ENCODE results near the gene RANBP10. TPM values are rescaled to one million over a fixed set of nuclear protein-coding genes. Genes with fewer than 3 reads are reported as not detected.

Gene RANBP10
- total RNA-seq, 1 donor from 2014 or later = 14.7 TPM

DNA sequence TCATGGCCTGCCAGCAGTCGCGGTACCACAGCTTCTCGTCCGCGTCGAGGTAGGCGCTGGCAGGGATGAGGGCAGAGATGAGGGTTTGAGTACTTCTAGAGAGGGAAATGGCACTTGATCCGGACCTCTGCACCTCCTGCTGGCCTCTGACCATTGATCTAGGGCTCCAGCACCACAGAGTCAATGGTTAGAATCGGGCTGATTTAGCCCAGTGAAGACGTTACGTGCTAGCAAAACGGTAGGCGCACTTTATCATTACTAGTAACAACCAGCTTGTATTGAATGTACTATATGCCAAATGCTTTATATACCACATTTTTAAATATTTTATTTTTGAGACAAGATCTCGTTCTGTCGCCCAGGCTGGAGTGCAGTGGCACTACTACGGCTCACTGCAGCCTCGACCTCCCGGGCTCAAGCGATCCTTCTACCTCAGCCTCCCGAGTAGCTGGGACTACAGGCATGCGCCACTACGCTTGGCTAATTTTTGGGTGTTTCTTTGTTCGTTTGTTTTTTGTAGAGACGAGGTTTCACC, 855 bp upstream of the RANBP10 start:
- intact Hi-C loops (cut with micrococcal nuclease) = loop anchor here (5.0 to 10.0 kb wide), 2 partner anchors 85 to 132 kb away; no protein-coding TSS in a partner anchor
- Histone ChIP-seq H3K27ac (replicated peaks) (peak overlapping the region; percentile 90), H3K4me1 (peaks cover 32% of the 10 kb centered on the region), H3K27me3 (ENCODE audit: low read depth) (no peaks in the 10 kb centered on the region), H3K36me3 (peaks cover 19% of the 10 kb centered on the region), H3K9me3 (replicated peaks) (no peaks in the 10 kb centered on the region), H3K4me3 (peak overlapping the region; percentile 93)
- DNase-seq = no peak
- TF ChIP-seq, protein P1, sequence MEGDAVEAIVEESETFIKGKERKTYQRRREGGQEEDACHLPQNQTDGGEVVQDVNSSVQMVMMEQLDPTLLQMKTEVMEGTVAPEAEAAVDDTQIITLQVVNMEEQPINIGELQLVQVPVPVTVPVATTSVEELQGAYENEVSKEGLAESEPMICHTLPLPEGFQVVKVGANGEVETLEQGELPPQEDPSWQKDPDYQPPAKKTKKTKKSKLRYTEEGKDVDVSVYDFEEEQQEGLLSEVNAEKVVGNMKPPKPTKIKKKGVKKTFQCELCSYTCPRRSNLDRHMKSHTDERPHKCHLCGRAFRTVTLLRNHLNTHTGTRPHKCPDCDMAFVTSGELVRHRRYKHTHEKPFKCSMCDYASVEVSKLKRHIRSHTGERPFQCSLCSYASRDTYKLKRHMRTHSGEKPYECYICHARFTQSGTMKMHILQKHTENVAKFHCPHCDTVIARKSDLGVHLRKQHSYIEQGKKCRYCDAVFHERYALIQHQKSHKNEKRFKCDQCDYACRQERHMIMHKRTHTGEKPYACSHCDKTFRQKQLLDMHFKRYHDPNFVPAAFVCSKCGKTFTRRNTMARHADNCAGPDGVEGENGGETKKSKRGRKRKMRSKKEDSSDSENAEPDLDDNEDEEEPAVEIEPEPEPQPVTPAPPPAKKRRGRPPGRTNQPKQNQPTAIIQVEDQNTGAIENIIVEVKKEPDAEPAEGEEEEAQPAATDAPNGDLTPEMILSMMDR (IDR thresholded peaks at IDR 0.05; ENCODE audit: borderline replicate concordance) = no peak

DNA sequence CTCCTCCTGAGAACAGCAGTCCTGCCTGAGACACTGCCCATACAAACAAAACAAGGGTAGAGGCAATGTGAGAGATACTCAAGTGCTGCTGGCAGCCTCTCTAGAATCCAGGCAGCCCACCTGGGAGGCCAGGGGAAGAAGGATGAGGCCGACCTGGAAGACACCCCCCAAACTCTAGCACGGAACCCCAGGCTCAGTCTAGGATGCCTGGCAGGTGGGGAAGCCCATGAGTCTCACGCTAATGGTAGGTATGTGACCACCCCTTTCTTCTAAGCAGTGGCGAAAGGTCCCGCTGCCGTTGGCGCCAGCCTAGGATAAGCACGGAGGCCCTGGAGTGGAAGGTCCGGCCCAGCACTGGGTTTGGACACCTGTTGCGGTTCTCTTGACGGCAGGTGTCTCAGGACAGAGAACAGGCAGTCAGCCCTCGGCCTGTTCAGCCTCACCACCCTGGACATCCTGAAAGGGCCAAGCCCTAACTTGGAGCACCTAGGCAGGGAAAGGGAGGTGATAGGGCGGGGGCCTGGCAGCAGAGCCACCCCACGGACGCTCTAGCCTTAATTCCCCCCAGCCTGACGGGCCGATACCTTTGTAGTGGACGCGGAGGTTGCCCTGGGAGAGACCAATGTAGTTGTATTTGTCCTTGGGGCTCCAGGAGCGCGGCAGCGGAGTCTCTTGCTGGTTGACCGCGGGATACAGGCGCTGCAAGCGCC, 487 bp downstream of the RANBP10 start:
- Histone ChIP-seq H3K27me3 (ENCODE audit: low read depth) (no peaks in the 10 kb centered on the region), H3K4me3 (peak overlapping the region; percentile 93), H3K36me3 (peaks cover 29% of the 10 kb centered on the region), H3K27ac (replicated peaks) (peak overlapping the region; percentile 90), H3K9me3 (replicated peaks) (no peaks in the 10 kb centered on the region), H3K4me1 (peaks cover 38% of the 10 kb centered on the region)
- no peak for DNase-seq
- TF ChIP-seq, protein P1 (IDR thresholded peaks at IDR 0.05; ENCODE audit: borderline replicate concordance) = no peak
- intact Hi-C loops (cut with micrococcal nuclease) = loop anchor here (5.0 to 10.0 kb wide), 2 partner anchors 84 to 131 kb away; no protein-coding TSS in a partner anchor

DNA sequence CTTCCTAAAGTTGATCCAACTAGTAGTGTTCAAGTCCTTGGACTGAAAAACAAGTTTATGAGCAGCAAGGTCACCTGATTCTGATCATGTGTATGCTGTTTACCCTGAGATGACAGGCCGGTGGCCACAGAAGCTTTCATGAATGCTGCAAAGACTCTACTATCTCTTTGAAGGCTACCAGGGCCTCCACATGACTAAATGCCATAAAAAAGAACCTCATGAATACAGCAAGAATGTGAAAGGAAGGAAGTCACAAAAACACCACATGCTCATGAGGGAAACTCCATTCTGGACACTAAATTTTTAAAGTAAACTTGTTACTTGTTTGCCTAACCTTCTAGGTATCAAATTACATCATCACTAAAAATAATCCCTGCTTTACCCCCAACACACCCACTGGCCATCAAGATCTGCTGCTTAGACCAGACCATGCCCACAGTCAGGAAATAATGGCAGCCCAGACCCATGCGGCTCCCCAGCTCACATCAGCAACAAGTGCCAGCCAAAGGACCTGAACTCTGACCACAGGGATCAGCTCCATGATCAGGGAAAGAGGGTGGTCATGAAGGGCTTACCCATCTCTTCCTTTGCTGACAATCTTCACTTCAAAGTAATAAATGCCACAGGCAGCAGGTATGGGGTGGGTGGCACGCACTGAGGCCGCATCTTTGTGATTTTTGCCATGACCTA, 1.4 kb downstream of the RANBP10 start:
- H3K9me3 ChIP-seq (replicated peaks) = no peaks in the 10 kb centered on the region

DNA sequence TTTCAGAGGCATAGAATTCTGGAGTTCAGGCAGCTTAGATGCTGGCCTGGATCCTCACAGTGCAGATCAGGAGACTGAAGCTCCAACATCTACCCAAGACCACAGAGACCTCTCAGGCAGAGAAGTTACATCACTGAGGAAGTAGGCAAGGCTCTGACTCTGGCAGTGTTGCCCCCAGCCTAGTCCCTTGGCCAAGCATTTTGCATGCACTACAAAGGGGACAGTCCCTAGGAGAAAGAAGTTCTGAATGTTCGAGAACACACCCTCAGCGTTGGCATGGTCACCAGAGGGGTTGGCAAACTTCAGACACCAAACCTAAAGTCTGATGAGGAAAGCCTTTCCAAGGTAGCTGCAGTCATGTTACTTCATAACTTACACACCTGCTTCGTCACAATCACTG, 2.5 kb downstream of the RANBP10 start:
- Histone ChIP-seq H3K36me3 (peaks cover 38% of the 10 kb centered on the region), H3K27me3 (ENCODE audit: low read depth) (no peaks in the 10 kb centered on the region), H3K9me3 (replicated peaks) (no peaks in the 10 kb centered on the region), H3K27ac (replicated peaks) (no peak overlapping the region), H3K4me1 (peaks cover 54% of the 10 kb centered on the region), H3K4me3 (no peak overlapping the region)
- TF ChIP-seq, protein P1 (IDR thresholded peaks at IDR 0.05; ENCODE audit: borderline replicate concordance) = no peak
- DNase-seq = no peak
- intact Hi-C loops (cut with micrococcal nuclease) = loop anchor here (10.0 kb wide), 1 partner anchor 129 kb away; no protein-coding TSS in a partner anchor

More for the DNA sequence above, 1.4 kb downstream of the RANBP10 start:
- intact Hi-C loops (cut with micrococcal nuclease) = loop anchor here (5.0 to 10.0 kb wide), 2 partner anchors 83 to 130 kb away; no protein-coding TSS in a partner anchor
- Histone ChIP-seq H3K4me1 (peaks cover 47% of the 10 kb centered on the region), H3K27ac (replicated peaks) (no peak overlapping the region), H3K4me3 (peak overlapping the region; percentile 93), H3K36me3 (peaks cover 33% of the 10 kb centered on the region), H3K27me3 (ENCODE audit: low read depth) (no peaks in the 10 kb centered on the region)
- TF ChIP-seq, protein P1 (IDR thresholded peaks at IDR 0.05; ENCODE audit: borderline replicate concordance) = no peak
- DNase-seq = no peak

DNA sequence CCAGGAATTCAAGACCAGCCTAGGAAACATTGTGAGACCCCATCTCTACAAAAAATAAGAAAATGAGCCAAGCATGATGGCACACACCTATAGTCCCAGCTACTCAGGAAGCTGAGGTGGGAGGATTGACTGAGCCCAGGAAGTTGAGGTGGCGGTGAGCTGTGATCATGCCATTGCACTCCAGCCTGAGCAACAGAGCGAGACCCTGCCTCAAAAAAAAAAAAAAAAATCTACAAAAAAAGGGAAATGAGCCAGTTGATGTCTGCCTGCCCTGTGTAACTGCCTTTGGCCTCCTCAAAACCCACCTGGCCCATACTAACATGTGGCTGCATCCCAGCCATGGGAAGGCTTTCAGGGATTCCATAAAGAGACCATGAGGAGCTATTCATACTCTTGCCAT, 4.5 kb downstream of the RANBP10 start:
- Histone ChIP-seq H3K4me3 (no peak overlapping the region), H3K27ac (replicated peaks) (no peak overlapping the region), H3K36me3 (peaks cover 45% of the 10 kb centered on the region), H3K9me3 (replicated peaks) (no peaks in the 10 kb centered on the region), H3K4me1 (peaks cover 47% of the 10 kb centered on the region), H3K27me3 (ENCODE audit: low read depth) (no peaks in the 10 kb centered on the region)
- TF ChIP-seq, protein P1 (IDR thresholded peaks at IDR 0.05; ENCODE audit: borderline replicate concordance) = no peak
- intact Hi-C loops (cut with micrococcal nuclease) = loop anchor here (10.0 kb wide), 1 partner anchor 127 kb away; no protein-coding TSS in a partner anchor
- no peak for DNase-seq
